Measurements from ENCODE around the gene NPFF. TPM values are rescaled to one million over a fixed set of nuclear protein-coding genes. Genes with fewer than 3 reads are reported as not detected.
A peak's percentile ranks its signal among the peaks of the same experiment; 100 is the strongest.

NPFF gene
- total RNA-seq, 2 donors from 2014 or later = 1.9 TPM; not detected in 1

DNA sequence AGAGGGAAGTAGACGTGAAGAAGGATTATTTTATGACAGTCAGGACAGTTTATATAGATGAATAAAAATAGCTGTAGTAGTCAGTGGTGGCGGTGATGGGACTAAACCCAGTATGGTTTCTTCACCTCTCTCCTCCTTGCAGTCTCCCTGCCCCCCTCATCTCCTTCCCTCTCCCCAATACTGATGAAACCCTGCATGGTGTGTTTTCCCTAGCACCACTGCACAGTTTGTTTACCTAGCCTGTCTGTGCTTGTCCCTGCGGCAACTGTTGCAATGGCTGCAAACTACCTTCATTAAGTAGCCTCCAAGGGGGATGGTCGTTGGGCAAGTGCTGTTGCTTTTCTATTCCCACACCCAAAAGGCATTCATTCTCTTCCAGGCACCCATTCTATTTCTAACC lies 40.6 kb downstream of the NPFF start:
- ATAC-seq (no peak), DNase-seq (ENCODE audit: low spot score) (no peak)
- Mint-ChIP-seq H3K4me3 (no peak overlapping the region), H3K9me3 (no peaks in the 10 kb centered on the region), H3K27me3 (no peaks in the 10 kb centered on the region), H3K36me3 (peaks cover 62% of the 10 kb centered on the region), H3K27ac (peak overlapping the region in 1 of 2 donors; percentile 28), H3K4me1 (ENCODE audit: low read depth in 2 of 2) (peaks cover 28 to 46% of the 10 kb centered on the region in 2 donors)

DNA sequence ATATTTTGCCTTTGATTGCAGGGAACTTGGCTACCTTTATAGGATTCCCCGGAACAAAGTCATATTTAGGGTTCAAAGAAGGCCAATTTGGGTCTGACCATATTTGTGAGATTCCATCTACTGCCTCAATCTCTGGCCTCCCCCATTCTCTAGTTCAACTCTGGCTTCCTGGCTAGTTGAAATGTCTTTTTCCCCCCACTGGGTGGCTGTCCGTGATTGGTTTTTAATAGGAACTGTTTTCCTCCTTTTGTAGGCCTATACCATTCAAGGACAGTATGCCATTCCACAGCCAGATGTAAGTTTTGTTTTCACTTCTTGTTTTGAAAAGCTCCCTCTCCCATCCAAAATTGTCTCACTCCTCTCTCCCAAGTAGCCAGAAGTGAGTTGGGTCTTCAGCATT lies 41.6 kb downstream of the NPFF start:
- no peak for ATAC-seq
- Mint-ChIP-seq H3K4me3 (no peak overlapping the region), H3K27ac (peak overlapping the region in 1 of 2 donors; percentile 57), H3K36me3 (peaks cover 62% of the 10 kb centered on the region), H3K4me1 (ENCODE audit: low read depth in 2 of 2) (peaks cover 30 to 44% of the 10 kb centered on the region in 2 donors), H3K27me3 (no peaks in the 10 kb centered on the region), H3K9me3 (no peaks in the 10 kb centered on the region)
- no peak for DNase-seq (ENCODE audit: low spot score)

DNA sequence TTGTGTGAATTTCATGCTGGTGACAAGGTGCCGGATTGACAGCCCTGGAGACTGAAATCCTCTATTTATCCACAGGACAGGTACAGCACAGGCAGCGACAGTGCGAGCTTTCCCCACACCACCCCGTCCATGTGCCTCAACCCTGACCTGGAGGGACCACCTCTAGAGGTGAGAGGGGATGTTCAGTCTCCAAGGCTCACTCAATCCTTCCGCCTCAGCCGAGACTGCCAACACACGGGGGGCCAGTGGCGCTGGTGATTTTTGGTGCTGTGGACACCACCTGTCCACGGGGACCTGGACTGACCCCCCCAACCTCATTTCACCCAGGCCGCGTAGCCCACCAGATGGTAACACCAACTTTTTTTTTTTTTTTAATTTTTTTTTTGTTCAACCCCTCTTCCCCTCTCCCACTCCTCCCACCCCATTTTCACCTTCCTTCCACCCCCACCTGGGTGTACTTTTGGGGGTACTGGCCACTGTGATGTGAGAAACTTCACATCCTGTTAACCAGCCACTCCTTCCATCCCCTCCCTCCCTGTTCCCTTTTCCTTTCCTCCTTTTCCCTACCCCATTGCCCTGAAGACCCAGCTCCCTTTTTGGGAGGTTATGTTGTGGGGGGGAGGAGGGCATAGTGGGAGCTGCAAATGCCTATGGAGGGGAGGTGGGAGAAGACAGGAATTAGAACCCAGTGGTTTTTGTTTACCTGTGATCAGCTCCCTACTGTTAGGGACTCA lies 42.4 kb downstream of the NPFF start:
- H3K27me3 Mint-ChIP-seq = no peaks in the 10 kb centered on the region
- H3K36me3 Mint-ChIP-seq = peaks cover 69% of the 10 kb centered on the region
- no peak for ATAC-seq
- no peak overlapping the region for H3K27ac Mint-ChIP-seq
- no peak for DNase-seq (ENCODE audit: low spot score)
- H3K4me3 Mint-ChIP-seq = no peak overlapping the region
- no peaks in the 10 kb centered on the region for H3K9me3 Mint-ChIP-seq
- peaks cover 37 to 49% of the 10 kb centered on the region in 2 donors for H3K4me1 Mint-ChIP-seq (ENCODE audit: low read depth in 2 of 2)

DNA sequence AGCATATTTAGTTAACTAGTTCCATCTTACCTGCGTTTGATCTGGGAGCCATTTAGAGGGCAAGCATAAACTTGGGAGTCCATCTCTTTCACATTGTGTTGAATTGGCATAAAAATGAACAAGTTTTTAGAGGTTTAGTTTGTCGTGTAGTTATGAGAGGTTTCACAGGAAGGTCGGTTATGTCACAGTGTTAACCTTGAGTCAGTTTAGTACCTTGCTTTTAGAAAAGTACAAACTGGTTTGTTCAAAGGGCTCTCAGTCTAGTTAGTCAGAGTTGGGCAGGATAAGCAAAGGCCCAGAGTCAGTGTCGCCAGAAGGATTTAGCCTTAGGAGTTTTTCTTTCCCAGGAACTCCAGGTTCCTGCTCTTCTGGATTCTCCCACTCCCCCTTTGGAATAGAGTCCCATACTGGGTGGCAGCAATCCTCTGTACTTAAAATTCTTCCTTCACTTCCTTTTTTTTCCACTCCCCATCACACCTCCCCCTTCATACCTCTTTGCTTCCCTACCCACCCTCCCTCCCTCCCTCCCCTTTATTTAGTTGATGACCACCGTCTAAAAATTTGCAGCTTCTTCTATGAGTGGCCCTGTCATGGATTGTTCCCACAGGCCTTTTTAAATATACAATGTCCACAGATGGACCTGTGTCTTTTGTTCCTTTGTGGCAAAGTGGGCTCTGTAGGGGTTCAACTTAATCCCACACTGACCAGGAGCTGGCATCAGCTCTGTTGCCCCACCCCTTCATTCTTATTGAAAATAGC lies 43.3 kb downstream of the NPFF start:
- Mint-ChIP-seq H3K4me1 (ENCODE audit: low read depth in 2 of 2) (peaks cover 39 to 49% of the 10 kb centered on the region in 2 donors), H3K36me3 (peaks cover 74% of the 10 kb centered on the region), H3K9me3 (no peaks in the 10 kb centered on the region), H3K4me3 (no peak overlapping the region), H3K27ac (peak overlapping the region in 1 of 2 donors; percentile 14), H3K27me3 (no peaks in the 10 kb centered on the region)
- DNase-seq (ENCODE audit: low spot score) (no peak), ATAC-seq (no peak)

DNA sequence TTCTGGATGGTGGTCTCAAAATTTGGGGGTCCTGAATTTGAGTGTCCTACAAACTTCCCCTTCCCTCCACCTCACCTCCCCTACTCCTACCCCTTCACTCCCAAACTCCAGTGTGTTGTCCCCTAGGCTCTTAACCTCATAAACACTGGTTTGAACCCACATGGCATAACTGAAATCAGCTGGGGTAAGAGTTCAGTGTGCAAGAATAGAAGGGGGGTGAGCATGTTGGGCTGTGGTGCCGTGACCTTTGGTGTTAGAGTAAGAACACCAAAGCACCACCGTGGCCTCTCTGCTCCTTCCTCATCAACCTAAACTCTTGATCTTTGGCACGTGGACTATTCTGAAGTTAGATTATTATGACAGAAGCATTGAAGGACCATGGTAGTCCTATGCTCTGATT lies 44.3 kb downstream of the NPFF start:
- no peaks in the 10 kb centered on the region for H3K27me3 Mint-ChIP-seq
- H3K4me1 Mint-ChIP-seq (ENCODE audit: low read depth in 2 of 2) = peaks cover 39 to 41% of the 10 kb centered on the region in 2 donors
- no peak overlapping the region for H3K4me3 Mint-ChIP-seq
- ATAC-seq (no peak), DNase-seq (ENCODE audit: low spot score) (no peak)
- no peaks in the 10 kb centered on the region for H3K9me3 Mint-ChIP-seq
- no peak overlapping the region for H3K27ac Mint-ChIP-seq
- H3K36me3 Mint-ChIP-seq = peaks cover 68% of the 10 kb centered on the region

DNA sequence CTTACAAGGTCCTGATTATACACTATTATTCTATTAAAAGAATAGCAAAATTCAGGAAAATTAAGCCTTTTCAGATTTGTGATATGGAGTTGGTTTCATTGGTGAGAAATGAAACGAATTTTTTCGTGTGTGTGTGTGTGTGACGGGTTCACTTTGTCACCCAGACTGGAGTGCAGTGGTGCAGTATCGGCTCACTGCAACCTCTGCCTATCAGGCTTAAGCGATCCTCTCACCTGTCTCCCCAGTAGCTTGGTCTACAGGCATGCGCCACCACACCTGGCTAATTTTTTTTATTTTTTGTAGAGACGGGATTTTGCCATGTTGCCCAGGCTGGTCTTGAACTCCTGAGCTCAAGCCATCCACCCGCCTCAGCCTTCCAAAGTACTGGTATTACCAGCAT lies 45.7 kb downstream of the NPFF start:
- Mint-ChIP-seq H3K27ac (no peak overlapping the region), H3K27me3 (no peaks in the 10 kb centered on the region), H3K9me3 (no peaks in the 10 kb centered on the region), H3K36me3 (peaks cover 57% of the 10 kb centered on the region), H3K4me1 (ENCODE audit: low read depth in 2 of 2) (peaks cover 31 to 34% of the 10 kb centered on the region in 2 donors), H3K4me3 (no peak overlapping the region)
- ATAC-seq (no peak), DNase-seq (ENCODE audit: low spot score) (no peak)

DNA sequence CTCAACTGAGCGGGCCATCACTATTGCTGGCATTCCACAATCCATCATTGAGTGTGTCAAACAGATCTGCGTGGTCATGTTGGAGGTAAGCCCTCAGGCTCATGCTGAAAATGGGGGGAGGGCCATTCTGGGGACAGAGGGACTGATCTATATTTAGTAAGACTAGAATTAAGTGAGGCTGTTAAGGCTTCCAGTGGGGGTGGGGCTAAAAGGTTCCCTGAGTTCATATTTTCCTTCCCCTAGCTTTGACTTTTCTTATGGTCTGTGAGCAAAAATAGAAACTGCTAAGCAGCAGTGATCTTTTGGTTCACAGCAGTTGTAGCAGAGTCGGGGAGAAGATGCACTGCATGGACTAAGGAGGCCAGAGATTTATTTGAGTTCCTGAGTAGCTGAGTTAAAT lies 46.2 kb downstream of the NPFF start:
- Mint-ChIP-seq H3K4me3 (no peak overlapping the region), H3K27ac (peak overlapping the region; percentile 2 to 36), H3K27me3 (no peaks in the 10 kb centered on the region), H3K9me3 (no peaks in the 10 kb centered on the region), H3K36me3 (peaks cover 54% of the 10 kb centered on the region), H3K4me1 (ENCODE audit: low read depth in 2 of 2) (peaks cover 29 to 35% of the 10 kb centered on the region in 2 donors)
- ATAC-seq = no peak
- no peak for DNase-seq (ENCODE audit: low spot score)

DNA sequence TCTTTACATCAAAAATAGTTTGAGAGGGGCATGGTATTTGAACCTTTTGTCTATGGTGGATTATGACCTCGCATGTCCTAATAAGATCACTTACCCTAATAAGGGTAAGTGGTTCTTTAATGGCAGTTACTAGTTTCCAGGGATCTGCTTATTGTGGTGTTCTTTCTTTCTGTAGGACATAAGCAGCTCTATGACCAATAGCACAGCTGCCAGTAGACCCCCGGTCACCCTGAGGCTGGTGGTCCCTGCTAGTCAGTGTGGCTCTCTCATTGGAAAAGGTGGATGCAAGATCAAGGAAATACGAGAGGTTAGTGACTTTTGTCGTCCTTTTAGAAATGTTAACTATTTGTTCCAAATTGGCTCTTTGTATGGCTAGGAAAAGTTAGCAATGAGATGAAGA lies 48.2 kb downstream of the NPFF start:
- ATAC-seq (no peak), DNase-seq (ENCODE audit: low spot score) (no peak)
- Mint-ChIP-seq H3K36me3 (peaks cover 63% of the 10 kb centered on the region), H3K4me3 (no peak overlapping the region), H3K9me3 (no peaks in the 10 kb centered on the region), H3K27ac (peak overlapping the region in 1 of 2 donors; percentile 37), H3K27me3 (no peaks in the 10 kb centered on the region), H3K4me1 (ENCODE audit: low read depth in 2 of 2) (peaks cover 35 to 43% of the 10 kb centered on the region in 2 donors)

Other genes with a start within 250 kb of the NPFF start
- gene ESPL1, start 239.2 kb downstream of the NPFF start, total RNA-seq = 100 to 1,000 TPM in 1 of 2 donors, 10 to 100 TPM in 1; 35.2 to 127 TPM
- 100 to 1,000 TPM; 199 to 233 TPM for gene PFDN5, start 211.9 kb downstream of the NPFF start, total RNA-seq
- 10 to 100 TPM; 55.8 to 72.9 TPM for gene MYG1, start 207.8 kb downstream of the NPFF start, total RNA-seq
- 10 to 100 TPM; 56.7 to 96.2 TPM for gene AAAS, start 185.9 kb downstream of the NPFF start, total RNA-seq
- not detected for gene SP7, start 171.1 kb downstream of the NPFF start, total RNA-seq
- 10 to 100 TPM; 56.8 to 68.1 TPM for gene SP1, start 127.3 kb downstream of the NPFF start, total RNA-seq
- not detected for gene AMHR2, start 83.6 kb downstream of the NPFF start, total RNA-seq
- gene PRR13, start 65.8 kb downstream of the NPFF start, total RNA-seq = 100 to 1,000 TPM; 206 to 353 TPM
- gene PCBP2, start 55.4 kb downstream of the NPFF start, total RNA-seq = 100 to 1,000 TPM; 641 to 747 TPM
- 10 to 100 TPM; 13.1 to 13.3 TPM for gene MAP3K12, start 8.0 kb downstream of the NPFF start, total RNA-seq
- 10 to 100 TPM; 33.8 to 56.7 TPM for gene TARBP2, start 6.2 kb downstream of the NPFF start, total RNA-seq
- gene ATF7, start 118.9 kb upstream of the NPFF start, total RNA-seq = 10 to 100 TPM; 36.4 to 39.4 TPM
- gene ATP5MC2, start 168.6 kb upstream of the NPFF start, total RNA-seq = 100 to 1,000 TPM; 221 to 334 TPM
- 10 to 100 TPM; 39.0 to 79.8 TPM for gene CALCOCO1, start 220.0 kb upstream of the NPFF start, total RNA-seq
- not detected for gene CISTR, start 244.5 kb upstream of the NPFF start, total RNA-seq

All from natural killer cell treated with Interleukin-12 subunit alpha and Interleukin-12 subunit beta and Interleukin-15 and Interleukin-18, amount 100 ng/mL, for 72 hours (primary cell).